ENCODE measurements around the gene C1QTNF12.

Gene C1QTNF12

DNA sequence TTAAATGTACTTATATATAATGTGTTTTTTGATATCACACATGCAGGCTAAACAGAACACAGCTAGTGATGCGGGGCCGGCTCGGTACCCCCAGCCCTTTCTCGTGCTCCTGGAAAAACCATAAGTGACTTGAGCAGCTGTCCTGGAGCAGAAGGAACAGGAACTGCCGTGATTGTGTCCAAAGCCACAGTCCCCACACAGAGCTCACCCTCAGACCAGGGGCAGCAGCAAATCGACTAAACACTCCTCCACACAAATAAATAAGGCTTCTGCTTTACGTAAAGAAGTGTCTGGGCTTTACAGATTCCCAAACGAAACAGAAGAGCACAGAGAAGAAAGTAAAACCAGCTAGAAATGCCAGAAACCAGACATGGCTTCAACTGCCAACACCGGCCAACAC is 17.5 kb upstream of the C1QTNF12 start:
- TF ChIP-seq, protein P1, sequence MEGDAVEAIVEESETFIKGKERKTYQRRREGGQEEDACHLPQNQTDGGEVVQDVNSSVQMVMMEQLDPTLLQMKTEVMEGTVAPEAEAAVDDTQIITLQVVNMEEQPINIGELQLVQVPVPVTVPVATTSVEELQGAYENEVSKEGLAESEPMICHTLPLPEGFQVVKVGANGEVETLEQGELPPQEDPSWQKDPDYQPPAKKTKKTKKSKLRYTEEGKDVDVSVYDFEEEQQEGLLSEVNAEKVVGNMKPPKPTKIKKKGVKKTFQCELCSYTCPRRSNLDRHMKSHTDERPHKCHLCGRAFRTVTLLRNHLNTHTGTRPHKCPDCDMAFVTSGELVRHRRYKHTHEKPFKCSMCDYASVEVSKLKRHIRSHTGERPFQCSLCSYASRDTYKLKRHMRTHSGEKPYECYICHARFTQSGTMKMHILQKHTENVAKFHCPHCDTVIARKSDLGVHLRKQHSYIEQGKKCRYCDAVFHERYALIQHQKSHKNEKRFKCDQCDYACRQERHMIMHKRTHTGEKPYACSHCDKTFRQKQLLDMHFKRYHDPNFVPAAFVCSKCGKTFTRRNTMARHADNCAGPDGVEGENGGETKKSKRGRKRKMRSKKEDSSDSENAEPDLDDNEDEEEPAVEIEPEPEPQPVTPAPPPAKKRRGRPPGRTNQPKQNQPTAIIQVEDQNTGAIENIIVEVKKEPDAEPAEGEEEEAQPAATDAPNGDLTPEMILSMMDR (IDR thresholded peaks at IDR 0.05; ENCODE audit: insufficient read depth, low read length, poor library complexity, severe bottlenecking), result no peak
- H3K27me3 ChIP-seq (replicated peaks; ENCODE audit: control insufficient read depth, insufficient read depth, low read length), result no peaks in the 10 kb centered on the region
- DNase-seq (ENCODE audit: extremely low read depth, insufficient read length), result no peak
- H3K36me3 ChIP-seq (ENCODE audit: control insufficient read depth, insufficient read depth, low read length), result peaks cover 45% of the 10 kb centered on the region
- no peak overlapping the region for H3K4me3 ChIP-seq (replicated peaks; ENCODE audit: low read depth, low read length)

DNA sequence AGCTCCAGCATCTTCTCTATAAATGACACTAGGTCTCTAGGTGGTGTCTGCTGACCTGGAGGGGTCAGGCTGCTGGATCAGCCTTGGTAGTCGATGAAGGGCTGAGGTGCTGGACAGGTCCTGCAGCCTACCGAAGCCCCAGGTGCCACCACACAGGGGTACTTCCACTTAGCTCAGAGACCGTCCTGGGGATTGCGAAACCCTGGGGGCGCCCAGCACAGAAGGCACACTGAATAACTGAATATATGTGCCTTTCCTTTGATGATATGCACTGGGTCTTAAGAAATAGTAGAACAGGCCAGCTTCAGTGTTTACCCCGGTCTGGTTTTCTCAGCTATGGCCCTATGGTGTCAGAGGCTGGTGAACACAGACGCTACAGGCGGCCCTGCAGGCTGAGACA is 16.2 kb upstream of the C1QTNF12 start:
- H3K4me3 ChIP-seq (replicated peaks; ENCODE audit: low read depth, low read length), result no peak overlapping the region
- no peak for DNase-seq (ENCODE audit: extremely low read depth, insufficient read length)
- peaks cover 47% of the 10 kb centered on the region for H3K36me3 ChIP-seq (ENCODE audit: control insufficient read depth, insufficient read depth, low read length)

GRCh38 chr1:1262071-1262470 is 15.5 kb upstream of the C1QTNF12 start:
- no peaks in the 10 kb centered on the region for H3K27me3 ChIP-seq (replicated peaks; ENCODE audit: control insufficient read depth, insufficient read depth, low read length)
- no peak overlapping the region for H3K4me3 ChIP-seq (replicated peaks; ENCODE audit: low read depth, low read length)
- TF ChIP-seq, protein P1 (IDR thresholded peaks at IDR 0.05; ENCODE audit: insufficient read depth, low read length, poor library complexity, severe bottlenecking), result no peak
- no peak for DNase-seq (ENCODE audit: extremely low read depth, insufficient read length)
- peaks cover 42% of the 10 kb centered on the region for H3K36me3 ChIP-seq (ENCODE audit: control insufficient read depth, insufficient read depth, low read length)

More for the DNA sequence above, 16.2 kb upstream of the C1QTNF12 start:
- TF ChIP-seq, protein P1 (IDR thresholded peaks at IDR 0.05; ENCODE audit: insufficient read depth, low read length, poor library complexity, severe bottlenecking), result no peak
- no peaks in the 10 kb centered on the region for H3K27me3 ChIP-seq (replicated peaks; ENCODE audit: control insufficient read depth, insufficient read depth, low read length)

- no peak for DNase-seq (ENCODE audit: extremely low read depth, insufficient read length)
- Histone ChIP-seq H3K36me3 (ENCODE audit: control insufficient read depth, insufficient read depth, low read length) (peaks cover 41% of the 10 kb centered on the region), H3K27me3 (replicated peaks; ENCODE audit: control insufficient read depth, insufficient read depth, low read length) (no peaks in the 10 kb centered on the region), H3K4me3 (replicated peaks; ENCODE audit: low read depth, low read length) (no peak overlapping the region)
- TF ChIP-seq, protein P1 (IDR thresholded peaks at IDR 0.05; ENCODE audit: insufficient read depth, low read length, poor library complexity, severe bottlenecking), result no peak
Observed at GRCh38 chr1:1260843-1261560, 14.5 kb upstream of the C1QTNF12 start.

- TF ChIP-seq, protein P1 (IDR thresholded peaks at IDR 0.05; ENCODE audit: insufficient read depth, low read length, poor library complexity, severe bottlenecking), result no peak
- Histone ChIP-seq H3K4me3 (replicated peaks; ENCODE audit: low read depth, low read length) (no peak overlapping the region), H3K36me3 (ENCODE audit: control insufficient read depth, insufficient read depth, low read length) (peaks cover 42% of the 10 kb centered on the region), H3K27me3 (replicated peaks; ENCODE audit: control insufficient read depth, insufficient read depth, low read length) (no peaks in the 10 kb centered on the region)
- DNase-seq (ENCODE audit: extremely low read depth, insufficient read length), result no peak
Observed at GRCh38 chr1:1259951-1260600, 13.6 kb upstream of the C1QTNF12 start.

Data from GM06990 (cell line).